RWPE2 (cell line): ENCODE measurements around the gene AFF1.

Experiments used
- ATAC-seq: fragments of 200-7000 bp; cut with Tn5 transposase; 3 replicates; pipeline ENCODE4 v1.9.1; 2021; ENCODE audit warnings: low read depth
- DNase-seq: peaks from one replicate; pipeline ENCODE4 v3.0.0-alpha.2; 2020; ENCODE audit warnings: low spot score
- H3K27ac ChIP-seq: fragments of 450-650 bp; 2 replicates; pipeline ENCODE4 v1.5.1; 2017; ENCODE audit warnings: mild to moderate bottlenecking; ENCODE audit not compliant: poor library complexity, severe bottlenecking
- H3K27me3 ChIP-seq: fragments of 250-450 bp; sonication (Bioruptor Pico); 2 replicates; pipeline ENCODE4 v1.5.1; 2021; ENCODE audit warnings: mild to moderate bottlenecking, moderate library complexity; ENCODE audit not compliant: insufficient read depth, poor library complexity, severe bottlenecking
- H3K36me3 ChIP-seq: fragments of 250-450 bp; sonication (Bioruptor Pico); 2 replicates; pipeline ENCODE4 v1.5.1; 2020; ENCODE audit warnings: low read depth, mild to moderate bottlenecking, moderate library complexity
- H3K4me1 ChIP-seq: fragments of 250-450 bp; sonication (Bioruptor Pico); 2 replicates; pipeline ENCODE4 v1.5.1; 2021; ENCODE audit warnings: mild to moderate bottlenecking, moderate library complexity; ENCODE audit not compliant: insufficient read depth, poor library complexity, severe bottlenecking
- H3K4me3 ChIP-seq: fragments of 250-450 bp; sonication (Bioruptor Pico); 2 replicates; pipeline ENCODE4 v1.5.1; 2021; ENCODE audit warnings: mild to moderate bottlenecking, moderate library complexity; ENCODE audit not compliant: severe bottlenecking
- H3K9me3 ChIP-seq: fragments of 250-450 bp; sonication (Bioruptor Pico); 2 replicates; pipeline ENCODE4 v1.5.1; 2021; ENCODE audit warnings: mild to moderate bottlenecking, moderate library complexity; ENCODE audit not compliant: severe bottlenecking
- TF ChIP-seq, protein P1 (sequence below): fragments of 450-650 bp; IDR thresholded peaks from one replicate; pipeline ENCODE4 v1.5.1; 2017; ENCODE audit warnings: mild to moderate bottlenecking, moderate library complexity; ENCODE audit not compliant: poor library complexity, severe bottlenecking

The AFF1 gene

DNA sequence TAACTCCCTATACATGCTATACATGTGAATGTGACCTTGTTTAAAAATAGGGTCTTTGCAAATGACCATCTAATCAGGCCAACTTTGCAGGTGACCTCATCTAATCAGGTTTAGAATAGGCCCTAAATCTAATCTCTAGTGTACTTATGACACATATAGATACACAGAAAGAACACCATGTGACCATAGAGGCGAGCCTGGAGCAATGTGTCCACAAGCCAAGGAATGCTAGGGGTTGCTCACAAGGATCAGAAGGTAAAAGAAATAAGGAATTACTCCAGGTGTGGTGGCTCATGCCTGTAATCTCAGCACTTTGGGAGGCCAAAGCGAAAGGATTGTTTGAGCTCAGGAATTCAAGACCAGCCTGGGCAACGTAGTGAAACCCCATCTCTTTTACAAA lies 32.9 kb upstream of the AFF1 start:
- DNase-seq (no peak), ATAC-seq (no peak)
- Histone ChIP-seq H3K27ac (no peak overlapping the region), H3K9me3 (no peaks in the 10 kb centered on the region), H3K4me3 (no peak overlapping the region), H3K4me1 (no peaks in the 10 kb centered on the region), H3K27me3 (no peaks in the 10 kb centered on the region), H3K36me3 (no peaks in the 10 kb centered on the region)
- TF ChIP-seq, protein P1, sequence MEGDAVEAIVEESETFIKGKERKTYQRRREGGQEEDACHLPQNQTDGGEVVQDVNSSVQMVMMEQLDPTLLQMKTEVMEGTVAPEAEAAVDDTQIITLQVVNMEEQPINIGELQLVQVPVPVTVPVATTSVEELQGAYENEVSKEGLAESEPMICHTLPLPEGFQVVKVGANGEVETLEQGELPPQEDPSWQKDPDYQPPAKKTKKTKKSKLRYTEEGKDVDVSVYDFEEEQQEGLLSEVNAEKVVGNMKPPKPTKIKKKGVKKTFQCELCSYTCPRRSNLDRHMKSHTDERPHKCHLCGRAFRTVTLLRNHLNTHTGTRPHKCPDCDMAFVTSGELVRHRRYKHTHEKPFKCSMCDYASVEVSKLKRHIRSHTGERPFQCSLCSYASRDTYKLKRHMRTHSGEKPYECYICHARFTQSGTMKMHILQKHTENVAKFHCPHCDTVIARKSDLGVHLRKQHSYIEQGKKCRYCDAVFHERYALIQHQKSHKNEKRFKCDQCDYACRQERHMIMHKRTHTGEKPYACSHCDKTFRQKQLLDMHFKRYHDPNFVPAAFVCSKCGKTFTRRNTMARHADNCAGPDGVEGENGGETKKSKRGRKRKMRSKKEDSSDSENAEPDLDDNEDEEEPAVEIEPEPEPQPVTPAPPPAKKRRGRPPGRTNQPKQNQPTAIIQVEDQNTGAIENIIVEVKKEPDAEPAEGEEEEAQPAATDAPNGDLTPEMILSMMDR = no peak

DNA sequence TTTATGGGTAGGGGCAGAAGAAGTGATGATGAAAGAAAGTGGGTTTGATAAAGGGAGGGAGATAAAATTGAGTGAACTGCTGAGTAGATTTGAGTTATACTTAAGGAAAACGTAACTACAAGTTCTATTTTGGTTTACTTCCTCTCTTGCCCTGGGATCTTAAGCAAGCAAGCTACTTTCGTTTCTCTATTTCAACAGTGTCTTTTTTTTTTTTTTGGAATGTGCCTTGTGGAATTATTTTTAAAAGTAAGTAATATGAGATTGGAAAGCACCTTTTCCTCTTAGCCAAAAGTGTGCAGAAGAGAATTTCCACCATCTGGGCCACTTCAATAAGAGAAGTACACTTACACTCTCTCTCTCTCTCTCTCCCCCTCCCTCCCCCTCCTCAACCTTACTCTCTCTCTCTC lies 26.6 kb upstream of the AFF1 start:
- no peaks in the 10 kb centered on the region for H3K27me3 ChIP-seq
- TF ChIP-seq, protein P1 = no peak
- H3K4me3 ChIP-seq = no peak overlapping the region
- H3K27ac ChIP-seq = no peak overlapping the region
- ATAC-seq (no peak), DNase-seq (no peak)
- no peaks in the 10 kb centered on the region for H3K36me3 ChIP-seq
- H3K4me1 ChIP-seq = no peaks in the 10 kb centered on the region
- H3K9me3 ChIP-seq = no peaks in the 10 kb centered on the region

DNA sequence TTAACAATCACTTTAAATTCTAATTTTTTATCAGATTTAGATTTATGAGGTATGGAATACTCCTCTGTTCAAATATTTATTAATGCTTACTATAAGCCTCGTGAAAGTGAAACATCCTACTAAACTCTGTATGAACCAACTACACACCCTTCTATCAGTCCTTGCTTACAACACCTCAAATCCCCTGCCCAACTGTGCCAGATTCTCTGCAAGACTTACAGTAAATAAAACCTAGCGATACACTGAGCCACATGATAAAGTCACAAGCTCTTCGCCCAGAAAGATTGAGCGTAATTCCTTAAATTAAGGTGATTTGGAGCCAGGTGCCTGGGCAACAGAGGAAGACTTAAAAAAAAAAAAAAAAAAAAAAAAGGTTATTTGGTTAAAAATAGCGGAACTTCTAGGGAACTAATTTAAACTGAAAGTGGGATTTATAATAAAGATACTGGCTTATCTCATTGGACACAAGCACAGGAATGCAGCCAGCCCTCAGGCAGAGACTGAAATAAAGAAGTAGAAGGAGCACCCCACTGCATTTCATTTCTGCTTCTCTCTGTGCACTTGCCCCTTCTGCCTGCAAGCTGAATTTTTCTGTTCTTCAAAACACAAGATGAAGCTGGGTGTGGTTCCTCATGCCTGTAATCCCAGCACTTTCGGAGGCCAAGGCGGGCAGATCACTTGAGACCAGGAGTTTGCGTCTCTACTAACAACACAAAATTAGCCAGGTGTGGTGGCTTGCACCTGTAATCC lies 25.1 kb upstream of the AFF1 start:
- ATAC-seq = no peak
- no peak overlapping the region for H3K27ac ChIP-seq
- no peak overlapping the region for H3K4me3 ChIP-seq

DNA sequence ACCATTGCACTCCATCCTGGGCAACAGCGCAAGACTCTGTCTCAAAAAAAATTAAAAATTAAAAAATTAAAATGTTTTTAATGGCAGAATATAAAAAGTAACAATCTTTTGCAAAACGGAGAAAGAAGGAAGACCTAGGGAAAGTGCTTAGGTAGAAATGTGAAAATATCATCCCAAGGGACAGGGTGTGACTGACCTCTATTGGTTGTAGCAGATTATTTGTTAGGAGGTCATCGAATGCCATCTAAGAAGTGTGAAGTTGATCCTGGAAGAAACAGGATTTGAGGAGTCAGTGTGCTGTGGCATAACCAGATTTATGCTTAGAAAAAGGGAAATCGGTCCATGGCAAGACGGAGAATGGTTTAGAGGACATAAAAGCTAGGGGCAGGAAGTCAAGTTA lies 24.4 kb upstream of the AFF1 start:
- Histone ChIP-seq H3K4me3 (no peak overlapping the region), H3K9me3 (no peaks in the 10 kb centered on the region), H3K27ac (no peak overlapping the region), H3K36me3 (no peaks in the 10 kb centered on the region), H3K27me3 (no peaks in the 10 kb centered on the region), H3K4me1 (no peaks in the 10 kb centered on the region)
- DNase-seq (no peak), ATAC-seq (no peak)
- TF ChIP-seq, protein P1 = no peak

More for the DNA sequence above, 25.1 kb upstream of the AFF1 start:
- TF ChIP-seq, protein P1 = no peak
- Histone ChIP-seq H3K9me3 (no peaks in the 10 kb centered on the region), H3K27me3 (no peaks in the 10 kb centered on the region), H3K4me1 (no peaks in the 10 kb centered on the region), H3K36me3 (no peaks in the 10 kb centered on the region)
- DNase-seq = no peak

DNA sequence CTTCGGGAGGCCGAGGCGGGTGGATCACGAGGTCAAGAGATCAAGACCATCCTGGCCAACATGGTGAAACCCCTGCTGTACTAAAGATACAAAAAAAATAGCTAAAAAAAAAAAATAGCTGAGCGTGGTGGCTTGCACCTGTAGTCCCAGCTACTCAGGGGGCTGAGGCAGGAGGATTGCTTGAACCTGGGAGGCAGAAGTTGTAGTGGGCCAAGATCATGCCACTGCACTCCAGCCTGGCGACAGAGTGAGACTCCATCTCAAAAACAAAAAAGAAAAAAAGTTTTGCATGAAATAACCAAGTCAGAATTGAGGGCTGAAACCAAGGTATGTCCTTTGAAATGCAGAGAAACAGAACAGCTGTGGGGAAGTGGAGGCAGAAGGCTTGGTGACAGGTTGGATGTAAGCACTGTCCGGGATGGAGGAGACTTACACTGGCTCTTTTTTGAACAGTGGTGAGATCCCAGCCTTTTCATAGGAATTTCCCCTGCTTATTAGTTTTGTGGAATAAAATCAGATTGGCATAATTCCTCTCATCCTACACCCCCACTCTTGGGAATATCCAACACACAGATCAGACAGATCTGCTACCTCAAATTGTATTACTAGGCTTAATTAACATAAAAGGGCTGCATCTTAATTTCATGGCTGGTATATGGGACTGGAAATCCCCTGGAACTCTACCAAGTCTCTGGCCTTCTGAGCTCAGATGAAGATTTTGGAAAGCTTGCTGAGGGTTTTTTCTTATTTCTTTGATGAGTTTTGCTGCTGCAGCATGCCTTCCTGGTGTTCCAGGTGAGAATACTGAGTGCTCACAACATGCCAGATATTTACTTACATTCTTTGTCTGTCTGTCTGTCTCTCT lies 23.8 kb upstream of the AFF1 start:
- no peaks in the 10 kb centered on the region for H3K4me1 ChIP-seq
- H3K27ac ChIP-seq = no peak overlapping the region
- no peaks in the 10 kb centered on the region for H3K9me3 ChIP-seq
- ATAC-seq (no peak), DNase-seq (no peak)
- H3K36me3 ChIP-seq = no peaks in the 10 kb centered on the region
- H3K4me3 ChIP-seq = no peak overlapping the region
- TF ChIP-seq, protein P1 = no peak
- no peaks in the 10 kb centered on the region for H3K27me3 ChIP-seq
